Endothelial cell of umbilical vein (primary cell): ENCODE results near the gene YPEL1. TPM values are rescaled to one million over a fixed set of nuclear protein-coding genes. Genes with fewer than 3 reads are reported as not detected.

ENCODE experiments used
- BruUV-seq: library from RNA; stranded (reverse); fragments of 400-500 nt; replicated peaks from 2 replicates; lab custom pipeline; 2021; lab: Mats Ljungman, UMichigan
- CTCF ChIA-PET: fragments of 300-600, 350-600 bp; sonication (Branson Sonifier 250); formaldehyde crosslinking; loops from one replicate; lab custom pipeline; 2021; ENCODE audit warnings: antibody characterized with exemption, inconsistent platforms; lab: Charles Lee
- POLR2A ChIA-PET: fragments of 300-600, 350-600 bp; sonication (Branson Sonifier 250); formaldehyde crosslinking; loops from one replicate; lab custom pipeline; 2021; ENCODE audit warnings: antibody characterized with exemption, inconsistent platforms; lab: Charles Lee
- DNase-seq: peaks from one replicate; pipeline ENCODE4 v3.0.0-alpha.2; 2011; ENCODE audit warnings: low read depth, low spot score
- FAIRE-seq: peaks from 2 replicates; lab custom pipeline; 2011; peaks lifted over from hg19 to GRCh38; lab: Jason Lieb, UNC
- H2AFZ ChIP-seq: 2 replicates; pipeline ENCODE4 v1.6.0; 2012; ENCODE audit warnings: low read depth, low read length, control low read depth, inconsistent platforms
- H3K27ac ChIP-seq: 2 replicates; pipeline ENCODE4 v1.5.1; 2011; ENCODE audit warnings: low read depth, mild to moderate bottlenecking, control low read depth, low read length, moderate library complexity; ENCODE audit not compliant: insufficient read depth
- H3K27me3 ChIP-seq, 2 experiments: 2 replicates each; pipeline versions ENCODE4 v1.6.0 to v1.6.1; 2011; ENCODE audit warnings: low read length in 2 of 2, mixed read lengths in 1 of 2; ENCODE audit not compliant: control insufficient read depth in 2 of 2, insufficient read depth in 2 of 2
- H3K36me3 ChIP-seq, 2 experiments: 2 replicates in 1 of 2; 3 replicates in 1 of 2; pipeline ENCODE4 v1.5.1; 2011; ENCODE audit warnings: low read length in 2 of 2, mild to moderate bottlenecking in 1 of 2, moderate library complexity in 1 of 2; ENCODE audit not compliant: control insufficient read depth in 2 of 2, insufficient read depth in 2 of 2; ENCODE audit errors: extremely low read depth in 1 of 2
- H3K4me1 ChIP-seq: 3 replicates; pipeline ENCODE4 v1.5.1; 2011; ENCODE audit warnings: mild to moderate bottlenecking, low read length; ENCODE audit not compliant: control insufficient read depth, insufficient read depth; ENCODE audit errors: extremely low read depth
- H3K4me2 ChIP-seq: 2 replicates; pipeline ENCODE4 v1.6.1; 2011; ENCODE audit warnings: low read length, control low read depth, mixed read lengths; ENCODE audit not compliant: insufficient read depth
- H3K4me3 ChIP-seq, 3 experiments: fragments of 200-600 bp in 1 of 3; sonication (generic), shearing (Covaris generic) in 1 of 3; replicated peaks in 1 of 3; 2 replicates each; pipeline ENCODE4 v1.5.1; 2011 to 2016; ENCODE audit warnings: control low read depth in 3 of 3, low read length in 3 of 3, mild to moderate bottlenecking in 2 of 3, inconsistent platforms in 1 of 3, low read depth in 1 of 3, moderate library complexity in 1 of 3; ENCODE audit not compliant: insufficient read depth in 1 of 3
- H3K79me2 ChIP-seq: 2 replicates; pipeline ENCODE4 v1.6.0; 2012; ENCODE audit warnings: low read length, inconsistent platforms; ENCODE audit not compliant: control insufficient read depth, insufficient read depth
- H3K9ac ChIP-seq: replicated peaks from 2 replicates; pipeline ENCODE3; 2011; ENCODE audit warnings: low read length, control low read depth; ENCODE audit not compliant: insufficient read depth; ENCODE audit errors: extremely low read depth
- H3K9me1 ChIP-seq: replicated peaks from 3 replicates; pipeline ENCODE4 v1.6.0; 2011; ENCODE audit warnings: mild to moderate bottlenecking, low read length; ENCODE audit not compliant: control insufficient read depth, insufficient read depth; ENCODE audit errors: extremely low read depth
- H3K9me3 ChIP-seq: replicated peaks from 2 replicates; pipeline ENCODE4 v1.5.1; 2012; ENCODE audit warnings: low read length, inconsistent platforms; ENCODE audit not compliant: control insufficient read depth, insufficient read depth
- H4K20me1 ChIP-seq: replicated peaks from 2 replicates; pipeline ENCODE3; 2011; ENCODE audit warnings: mild to moderate bottlenecking, low read length; ENCODE audit not compliant: control insufficient read depth, insufficient read depth; ENCODE audit errors: extremely low read depth
- CTCF ChIP-seq, 2 donors: IDR thresholded peaks; 1 replicate in 1 of 2; 2 replicates in 1 of 2; pipeline ENCODE4 v1.5.1; 2011; ENCODE audit warnings: low read length in 2 of 2, mild to moderate bottlenecking in 2 of 2, moderate library complexity in 2 of 2, control low read depth in 1 of 2, inconsistent platforms in 1 of 2, low read depth in 1 of 2; ENCODE audit not compliant: insufficient read depth in 1 of 2; ENCODE audit errors: extremely low read depth in 1 of 2
- EZH2 ChIP-seq: IDR thresholded peaks from 2 replicates; pipeline ENCODE4 v1.6.1; 2012; ENCODE audit warnings: borderline replicate concordance, low read depth, mild to moderate bottlenecking, moderate library complexity, low read length, inconsistent platforms; ENCODE audit not compliant: severe bottlenecking
- FOS ChIP-seq: IDR thresholded peaks from 2 replicates; pipeline ENCODE4 v1.6.1; 2011; ENCODE audit warnings: mild to moderate bottlenecking, low read length, moderate library complexity, borderline replicate concordance; ENCODE audit not compliant: insufficient read depth
- GATA2 ChIP-seq: IDR thresholded peaks from 2 replicates; pipeline ENCODE4 v1.7.0; 2011; ENCODE audit warnings: low read depth, mild to moderate bottlenecking, moderate library complexity, mixed read lengths, low read length; ENCODE audit not compliant: insufficient read length, insufficient read depth
- JUN ChIP-seq: IDR thresholded peaks from 2 replicates; pipeline ENCODE4 v1.6.1; 2011; ENCODE audit warnings: borderline replicate concordance, low read depth; ENCODE audit not compliant: insufficient read length, insufficient read depth
- MAX ChIP-seq: IDR thresholded peaks from 2 replicates; pipeline ENCODE4 v1.6.1; 2011; ENCODE audit not compliant: insufficient read depth, insufficient read length
- MYC ChIP-seq: IDR thresholded peaks from one replicate; pipeline ENCODE4 v1.6.1; 2011; ENCODE audit warnings: mild to moderate bottlenecking, low read depth, low read length
- POLR2A ChIP-seq: IDR thresholded peaks from 2 replicates; pipeline ENCODE4 v1.6.1; 2012; ENCODE audit warnings: low read depth, mild to moderate bottlenecking, control low read depth, low read length
- POLR2AphosphoS5 ChIP-seq: IDR thresholded peaks from 2 replicates; pipeline ENCODE4 v1.6.1; 2012; ENCODE audit warnings: low read depth, mild to moderate bottlenecking, control low read depth, low read length, moderate library complexity; ENCODE audit not compliant: insufficient read depth
- dilution Hi-C: fragments of 300-500 bp; cut with MboI; formaldehyde crosslinking; loops from one replicate; pipeline ENCODE4 v1.15.0; 2019; ENCODE audit warnings: low sequenced_read_pairs; ENCODE audit not compliant: extremely low pct_ligation_motif_present
- intact Hi-C: fragments of 100-400 bp; cut with micrococcal nuclease; formaldehyde crosslinking; loops from one replicate; pipeline ENCODE4 v1.10.0; 2022
- polyA plus RNA-seq, 4 experiments: library from polyadenylated mRNA; depleted of rRNA in 3 of 4; stranded (reverse) in 3 of 4; unstranded in 1 of 4; fragments of >200 nt; gene quantifications; 2 replicates each; pipeline versions ENCODE4 v1.2.1 to v1.2.3, GENCODE V29; 2011 to 2012; ENCODE audit warnings: missing spikeins in 1 of 4
- total RNA-seq: library from RNA; stranded (reverse); gene quantifications from 2 replicates; pipeline ENCODE4 v1.2.3, GENCODE V29; 2021

The YPEL1 gene
- total and polyA plus RNA-seq, 2 donors (not counting 3 experiments of a cell fraction or from before 2014, with no cell fraction given), result 3.7 to 6.2 TPM

- no peak overlapping the region for H3K9ac ChIP-seq
- POLR2A ChIA-PET, result no interaction called here
- CTCF ChIA-PET, result no interaction called here
- H3K79me2 ChIP-seq, result no peaks in the 10 kb centered on the region
- FAIRE-seq (no peak), DNase-seq (no peak)
- no peak overlapping the region for H3K27ac ChIP-seq
- H3K4me2 ChIP-seq, result no peak overlapping the region
- dilution Hi-C loops (no loop called here), intact Hi-C loops (no loop called here)
- no peak overlapping the region for H3K4me3 ChIP-seq
- no TSS peak for BruUV-seq
- TF ChIP-seq MAX (no peak), MYC (no peak), POLR2A (no peak), CTCF (IDR thresholded peaks at IDR 0.05; ENCODE audit: extremely low read depth in 1 of 2, insufficient read depth in 1 of 2, low read depth in 1 of 2, low read length in 2 of 2) (no peak), EZH2 (no peak), JUN (no peak), FOS (no peak), GATA2 (no peak), POLR2AphosphoS5 (no peak)
- no peaks in the 10 kb centered on the region for H4K20me1 ChIP-seq
- no peaks in the 10 kb centered on the region for H3K9me1 ChIP-seq
- H3K36me3 ChIP-seq, result peaks cover 0 to 43% of the 10 kb centered on the region in 2 experiments
- H3K9me3 ChIP-seq, result no peaks in the 10 kb centered on the region
- no peak overlapping the region for H2AFZ ChIP-seq
- no peaks in the 10 kb centered on the region for H3K4me1 ChIP-seq
- H3K27me3 ChIP-seq, result no peaks in the 10 kb centered on the region
Measured at GRCh38 chr22:21693999-21694341, 41.6 kb downstream of the YPEL1 start.
